Measurements from ENCODE around the gene ZNF493. TPM values are rescaled to one million over a fixed set of nuclear protein-coding genes. Genes with fewer than 3 reads are reported as not detected.
A peak's percentile ranks its signal among the peaks of the same experiment; 100 is the strongest.

Gene ZNF493
- total RNA-seq, 1 donor from 2014 or later = 10.5 TPM

- no peak overlapping the region for H3K4me3 Mint-ChIP-seq (ENCODE audit: low read depth)
- DNase-seq (ENCODE audit: low spot score) = no peak
- peaks cover 4% of the 10 kb centered on the region for H3K36me3 Mint-ChIP-seq (ENCODE audit: low read depth)
- no peaks in the 10 kb centered on the region for H3K27me3 Mint-ChIP-seq (ENCODE audit: low read depth)
- H3K27ac Mint-ChIP-seq = no peak overlapping the region
- intact Hi-C loops (cut with micrococcal nuclease) = no loop called here
- H3K9me3 Mint-ChIP-seq = peaks cover 61% of the 10 kb centered on the region
- no peaks in the 10 kb centered on the region for H3K4me1 Mint-ChIP-seq (ENCODE audit: low read depth)
Measured at GRCh38 chr19:21430675-21431074, 33.7 kb downstream of the ZNF493 start.

GRCh38 chr19:21432590-21432989 lies 35.7 kb downstream of the ZNF493 start:
- no peaks in the 10 kb centered on the region for H3K27me3 Mint-ChIP-seq (ENCODE audit: low read depth)
- no peak for DNase-seq (ENCODE audit: low spot score)
- no peak overlapping the region for H3K4me3 Mint-ChIP-seq (ENCODE audit: low read depth)
- no peaks in the 10 kb centered on the region for H3K4me1 Mint-ChIP-seq (ENCODE audit: low read depth)
- peaks cover 3% of the 10 kb centered on the region for H3K36me3 Mint-ChIP-seq (ENCODE audit: low read depth)
- intact Hi-C loops (cut with micrococcal nuclease) = no loop called here
- H3K9me3 Mint-ChIP-seq = peaks cover 56% of the 10 kb centered on the region
- H3K27ac Mint-ChIP-seq = no peak overlapping the region

DNA sequence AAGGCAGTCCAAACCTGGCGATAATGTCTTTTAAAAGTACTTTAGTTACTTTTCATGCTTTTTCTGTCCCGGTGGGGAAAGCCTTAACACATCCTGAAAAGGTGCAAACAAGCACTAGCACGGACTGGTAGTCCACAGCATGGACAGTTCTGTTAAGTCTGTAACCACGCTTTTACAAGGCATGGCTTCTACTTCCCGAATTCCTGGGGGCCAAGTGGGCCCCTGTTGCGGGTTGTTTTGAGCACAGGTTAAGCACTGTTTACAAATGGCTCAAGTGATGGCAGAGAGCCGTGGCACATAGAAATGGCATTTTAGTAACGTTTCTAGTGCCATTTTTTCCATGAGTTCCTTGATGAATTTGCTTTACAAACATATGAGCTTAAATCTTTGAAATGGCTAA lies 37.6 kb downstream of the ZNF493 start:
- Mint-ChIP-seq H3K27ac (no peak overlapping the region), H3K27me3 (ENCODE audit: low read depth) (no peaks in the 10 kb centered on the region), H3K4me1 (ENCODE audit: low read depth) (no peaks in the 10 kb centered on the region), H3K4me3 (ENCODE audit: low read depth) (no peak overlapping the region), H3K9me3 (peaks cover 63% of the 10 kb centered on the region), H3K36me3 (ENCODE audit: low read depth) (peaks cover 3% of the 10 kb centered on the region)
- no peak for DNase-seq (ENCODE audit: low spot score)
- intact Hi-C loops (cut with micrococcal nuclease) = no loop called here

DNA sequence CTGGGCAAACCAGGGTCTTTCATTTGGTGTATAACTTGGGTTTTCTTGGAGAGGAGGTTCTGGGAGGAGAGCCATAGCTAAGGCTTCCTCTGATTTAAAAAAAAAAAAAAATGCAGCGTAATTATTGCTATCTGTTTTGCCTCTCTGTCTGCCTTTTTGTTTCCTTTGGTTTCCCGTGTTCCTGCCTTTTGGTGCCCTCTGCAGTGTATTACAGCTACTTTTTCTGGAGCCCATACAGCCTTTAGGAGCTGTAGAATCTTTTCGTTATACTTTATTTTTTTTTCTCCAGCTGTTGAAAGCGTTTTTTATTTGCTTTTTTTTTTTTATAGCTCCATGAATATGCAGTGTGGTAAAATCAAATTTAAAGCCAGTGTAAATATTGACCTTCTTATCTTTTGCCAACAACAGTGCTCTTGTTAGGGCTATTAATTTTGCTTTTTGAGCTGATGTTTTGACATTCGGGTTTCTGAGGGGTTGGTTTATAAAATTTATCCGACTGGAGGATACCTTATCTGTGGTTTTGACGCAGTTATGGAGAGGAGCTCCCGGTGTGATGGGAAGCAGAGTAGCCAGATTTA lies 38.1 kb downstream of the ZNF493 start:
- DNase-seq (ENCODE audit: low spot score) = no peak
- Mint-ChIP-seq H3K27ac (no peak overlapping the region), H3K4me1 (ENCODE audit: low read depth) (no peaks in the 10 kb centered on the region), H3K4me3 (ENCODE audit: low read depth) (no peak overlapping the region), H3K36me3 (ENCODE audit: low read depth) (peaks cover 3% of the 10 kb centered on the region), H3K27me3 (ENCODE audit: low read depth) (no peaks in the 10 kb centered on the region), H3K9me3 (peaks cover 63% of the 10 kb centered on the region)
- intact Hi-C loops (cut with micrococcal nuclease) = no loop called here

DNA sequence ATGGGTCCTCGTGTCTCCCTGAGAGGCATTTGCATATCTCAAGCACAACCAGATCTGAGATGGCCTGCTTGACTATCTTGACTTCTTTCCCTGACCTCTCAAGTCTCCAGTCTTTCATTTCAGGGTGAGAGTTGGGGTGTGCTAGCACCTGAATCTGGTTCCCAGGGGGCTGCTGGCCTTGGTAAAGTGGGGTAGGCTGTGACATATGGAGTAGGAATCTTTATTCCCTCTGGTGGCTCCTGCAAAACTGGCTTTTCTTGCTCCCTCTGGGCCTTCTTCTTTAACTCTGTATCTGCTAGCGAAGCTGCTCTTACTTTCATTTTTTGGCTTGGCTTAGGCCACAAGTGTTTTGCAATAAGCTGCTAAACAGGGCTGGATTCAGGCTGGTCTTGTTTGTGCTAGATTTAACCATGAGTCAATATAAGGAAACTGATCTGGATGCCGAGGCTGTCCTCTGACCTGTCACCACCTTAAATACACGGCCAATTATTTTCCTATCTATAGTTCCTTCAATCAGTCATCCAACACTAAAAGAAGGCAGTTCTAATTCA lies 42.3 kb downstream of the ZNF493 start:
- Mint-ChIP-seq H3K36me3 (ENCODE audit: low read depth) (no peaks in the 10 kb centered on the region), H3K4me1 (ENCODE audit: low read depth) (no peaks in the 10 kb centered on the region), H3K27me3 (ENCODE audit: low read depth) (no peaks in the 10 kb centered on the region), H3K27ac (no peak overlapping the region), H3K4me3 (ENCODE audit: low read depth) (no peak overlapping the region), H3K9me3 (peaks cover 51% of the 10 kb centered on the region)
- intact Hi-C loops (cut with micrococcal nuclease) = no loop called here
- no peak for DNase-seq (ENCODE audit: low spot score)

- Mint-ChIP-seq H3K4me3 (ENCODE audit: low read depth) (no peak overlapping the region), H3K27me3 (ENCODE audit: low read depth) (no peaks in the 10 kb centered on the region), H3K36me3 (ENCODE audit: low read depth) (no peaks in the 10 kb centered on the region), H3K9me3 (peaks cover 50% of the 10 kb centered on the region), H3K4me1 (ENCODE audit: low read depth) (no peaks in the 10 kb centered on the region), H3K27ac (no peak overlapping the region)
- intact Hi-C loops (cut with micrococcal nuclease) = no loop called here
- DNase-seq (ENCODE audit: low spot score) = no peak
Measured at GRCh38 chr19:21440321-21440720, 43.4 kb downstream of the ZNF493 start.

DNA sequence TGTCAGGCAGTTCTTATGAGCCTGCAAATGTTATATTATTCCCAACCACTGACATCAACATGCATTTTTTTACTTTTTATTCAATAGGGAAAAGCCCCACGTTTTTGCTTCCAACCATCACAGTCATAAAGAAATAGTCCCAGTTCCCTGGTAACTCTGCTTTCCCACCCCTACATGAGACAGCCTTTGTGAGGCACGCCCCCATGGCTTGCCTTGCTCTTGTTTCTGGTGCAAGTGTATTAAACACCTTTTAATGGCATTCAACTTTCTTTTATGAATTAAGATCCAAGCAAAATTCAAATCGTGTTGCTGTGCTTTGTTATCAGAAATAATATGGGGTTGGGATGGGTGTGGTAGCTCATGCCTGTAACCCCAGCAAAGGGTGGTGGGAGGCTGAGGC lies 54.3 kb downstream of the ZNF493 start:
- Mint-ChIP-seq H3K4me1 (ENCODE audit: low read depth) (no peaks in the 10 kb centered on the region), H3K4me3 (ENCODE audit: low read depth) (no peak overlapping the region), H3K27ac (no peak overlapping the region), H3K27me3 (ENCODE audit: low read depth) (no peaks in the 10 kb centered on the region), H3K36me3 (ENCODE audit: low read depth) (peaks cover 8% of the 10 kb centered on the region), H3K9me3 (peaks cover 50% of the 10 kb centered on the region)
- DNase-seq (ENCODE audit: low spot score) = no peak
- intact Hi-C loops (cut with micrococcal nuclease) = no loop called here

DNA sequence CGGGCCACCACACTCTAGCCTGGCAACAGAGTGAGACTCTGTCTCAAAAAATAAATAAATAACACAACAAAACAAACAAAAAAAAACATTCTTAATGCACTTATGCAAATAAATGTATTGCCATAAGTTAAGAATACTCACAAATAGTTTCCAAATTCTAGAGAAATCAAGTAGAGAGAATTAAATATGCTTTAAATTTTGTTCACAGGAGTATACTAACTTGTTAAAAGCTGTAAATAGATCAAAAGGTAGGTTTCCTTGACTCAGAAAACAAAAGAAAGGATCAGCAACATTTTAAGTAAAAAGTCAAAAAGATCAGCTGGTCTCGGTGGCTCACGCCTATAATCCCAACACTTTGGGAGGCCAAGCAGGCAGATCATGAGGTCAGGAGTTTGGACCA lies 58.0 kb downstream of the ZNF493 start:
- intact Hi-C loops (cut with micrococcal nuclease) = no loop called here
- Mint-ChIP-seq H3K4me3 (ENCODE audit: low read depth) (no peak overlapping the region), H3K4me1 (ENCODE audit: low read depth) (no peaks in the 10 kb centered on the region), H3K9me3 (peaks cover 36% of the 10 kb centered on the region), H3K36me3 (ENCODE audit: low read depth) (peaks cover 6% of the 10 kb centered on the region), H3K27me3 (ENCODE audit: low read depth) (no peaks in the 10 kb centered on the region), H3K27ac (no peak overlapping the region)
- DNase-seq (ENCODE audit: low spot score) = no peak

DNA sequence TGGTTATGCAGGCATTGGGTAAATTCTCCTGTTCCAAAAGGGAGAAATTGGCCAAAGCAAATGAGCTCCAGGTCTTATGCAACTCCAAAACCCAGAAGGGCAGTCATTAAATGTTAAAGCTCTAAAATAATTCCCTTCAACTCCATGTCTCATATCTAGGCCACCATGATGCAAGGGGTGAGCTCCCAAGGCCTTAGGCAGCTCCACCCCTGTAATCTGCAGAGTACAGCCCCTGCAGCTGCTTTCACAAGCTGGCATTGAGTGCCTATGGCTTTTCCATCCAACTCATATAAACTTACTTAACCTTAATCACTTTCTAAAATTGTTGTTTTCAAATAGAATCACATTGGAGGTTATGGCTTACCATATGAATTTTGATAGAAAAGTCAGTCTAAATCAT lies 63.8 kb downstream of the ZNF493 start:
- DNase-seq (ENCODE audit: low spot score) = no peak
- peaks cover 11% of the 10 kb centered on the region for H3K36me3 Mint-ChIP-seq (ENCODE audit: low read depth)
- H3K27ac Mint-ChIP-seq = no peak overlapping the region
- H3K4me1 Mint-ChIP-seq (ENCODE audit: low read depth) = no peaks in the 10 kb centered on the region
- H3K9me3 Mint-ChIP-seq = peaks cover 36% of the 10 kb centered on the region
- intact Hi-C loops (cut with micrococcal nuclease) = no loop called here
- H3K27me3 Mint-ChIP-seq (ENCODE audit: low read depth) = no peaks in the 10 kb centered on the region
- H3K4me3 Mint-ChIP-seq (ENCODE audit: low read depth) = no peak overlapping the region

DNA sequence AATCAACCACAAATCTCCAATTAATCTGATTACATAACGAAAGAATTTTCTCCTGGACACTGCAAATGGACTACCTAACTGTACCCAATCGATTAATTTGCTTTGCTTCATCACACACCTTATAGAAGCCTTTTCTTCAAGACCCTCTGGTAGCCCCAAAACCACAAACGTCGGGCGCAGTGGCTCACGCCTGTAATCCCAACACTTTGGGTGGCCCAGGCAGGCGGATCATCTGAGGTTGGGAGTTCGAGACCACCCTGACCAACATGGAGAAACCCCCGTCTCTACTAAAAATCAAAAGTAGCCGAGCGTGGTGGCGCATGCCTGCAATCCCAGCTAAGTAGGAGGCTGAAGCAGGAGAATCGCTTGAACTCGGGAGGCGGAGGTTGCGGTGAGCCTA lies 65.6 kb downstream of the ZNF493 start:
- H3K27ac Mint-ChIP-seq = no peak overlapping the region
- peaks cover 11% of the 10 kb centered on the region for H3K36me3 Mint-ChIP-seq (ENCODE audit: low read depth)
- H3K27me3 Mint-ChIP-seq (ENCODE audit: low read depth) = no peaks in the 10 kb centered on the region
- H3K4me3 Mint-ChIP-seq (ENCODE audit: low read depth) = no peak overlapping the region
- no peaks in the 10 kb centered on the region for H3K4me1 Mint-ChIP-seq (ENCODE audit: low read depth)
- DNase-seq (ENCODE audit: low spot score) = no peak
- H3K9me3 Mint-ChIP-seq = peaks cover 35% of the 10 kb centered on the region
- intact Hi-C loops (cut with micrococcal nuclease) = no loop called here

- Mint-ChIP-seq H3K27ac (peak overlapping the region; percentile 60), H3K4me1 (ENCODE audit: low read depth) (no peaks in the 10 kb centered on the region), H3K36me3 (ENCODE audit: low read depth) (peaks cover 11% of the 10 kb centered on the region), H3K9me3 (peaks cover 30% of the 10 kb centered on the region), H3K4me3 (ENCODE audit: low read depth) (peak overlapping the region; percentile 82), H3K27me3 (ENCODE audit: low read depth) (no peaks in the 10 kb centered on the region)
- peak; percentile 11 for DNase-seq (ENCODE audit: low spot score)
- intact Hi-C loops (cut with micrococcal nuclease) = no loop called here
Measured at GRCh38 chr19:21463449-21464105, 66.6 kb downstream of the ZNF493 start.

DNA sequence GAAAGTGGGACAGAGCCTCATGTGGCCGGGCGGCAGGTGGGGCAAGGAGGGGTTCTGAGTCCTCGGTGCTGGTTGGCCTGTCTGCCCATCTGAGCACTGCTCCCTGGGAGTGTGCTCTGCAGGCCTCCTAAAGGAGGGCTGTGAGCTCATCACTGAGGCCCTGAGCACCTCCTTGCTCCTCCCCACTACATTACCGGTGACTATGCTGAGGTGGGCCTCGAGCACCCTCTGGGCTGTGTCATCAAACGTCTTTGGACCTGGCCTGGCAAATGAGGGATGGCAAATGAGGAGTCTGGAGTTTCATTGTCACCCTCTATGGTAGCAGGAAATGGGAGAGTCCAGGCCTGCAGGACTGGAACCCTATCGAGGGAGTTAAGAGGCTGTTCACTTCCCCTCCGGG lies 69.7 kb downstream of the ZNF493 start:
- H3K36me3 Mint-ChIP-seq (ENCODE audit: low read depth) = peaks cover 11% of the 10 kb centered on the region
- H3K9me3 Mint-ChIP-seq = peaks cover 27% of the 10 kb centered on the region
- H3K4me1 Mint-ChIP-seq (ENCODE audit: low read depth) = no peaks in the 10 kb centered on the region
- H3K27ac Mint-ChIP-seq = no peak overlapping the region
- no peak for DNase-seq (ENCODE audit: low spot score)
- no peak overlapping the region for H3K4me3 Mint-ChIP-seq (ENCODE audit: low read depth)
- H3K27me3 Mint-ChIP-seq (ENCODE audit: low read depth) = no peaks in the 10 kb centered on the region
- intact Hi-C loops (cut with micrococcal nuclease) = no loop called here

GRCh38 chr19:21468791-21469190 lies 71.9 kb downstream of the ZNF493 start:
- H3K27ac Mint-ChIP-seq = no peak overlapping the region
- H3K36me3 Mint-ChIP-seq (ENCODE audit: low read depth) = peaks cover 3% of the 10 kb centered on the region
- peaks cover 16% of the 10 kb centered on the region for H3K9me3 Mint-ChIP-seq

More at GRCh38 chr19:21468791-21469190, 71.9 kb downstream of the ZNF493 start:
- Mint-ChIP-seq H3K27me3 (ENCODE audit: low read depth) (no peaks in the 10 kb centered on the region), H3K4me1 (ENCODE audit: low read depth) (no peaks in the 10 kb centered on the region), H3K4me3 (ENCODE audit: low read depth) (no peak overlapping the region)
- no peak for DNase-seq (ENCODE audit: low spot score)
- intact Hi-C loops (cut with micrococcal nuclease) = no loop called here
